SJCRH30 (cell line): ENCODE results near the gene KIF26B. TPM values are rescaled to one million over a fixed set of nuclear protein-coding genes. Genes with fewer than 3 reads are reported as not detected.

Experiments used
- DNase-seq, 2 experiments: peaks; one replicate each; pipeline ENCODE4 v3.0.0-alpha.2; 2015 to 2020
- H3K27ac ChIP-seq: fragments of 250-450 bp; sonication (Bioruptor Pico); 2 replicates; pipeline ENCODE4 v1.5.1; 2020; ENCODE audit warnings: mild to moderate bottlenecking, moderate library complexity
- H3K27me3 ChIP-seq: fragments of 250-450 bp; sonication (Bioruptor Pico); 2 replicates; pipeline ENCODE4 v1.5.1; 2020; ENCODE audit warnings: mild to moderate bottlenecking, moderate library complexity
- H3K36me3 ChIP-seq: fragments of 250-450 bp; sonication (Bioruptor Pico); 2 replicates; pipeline ENCODE4 v1.5.1; 2020; ENCODE audit warnings: mild to moderate bottlenecking, moderate library complexity
- H3K4me1 ChIP-seq: fragments of 250-450 bp; sonication (Bioruptor Pico); 2 replicates; pipeline ENCODE4 v1.5.1; 2020; ENCODE audit warnings: mild to moderate bottlenecking, moderate library complexity
- H3K4me3 ChIP-seq: fragments of 250-450 bp; sonication (Bioruptor Pico); 2 replicates; pipeline ENCODE4 v1.5.1; 2020; ENCODE audit warnings: mild to moderate bottlenecking, moderate library complexity
- H3K9me3 ChIP-seq: fragments of 250-450 bp; sonication (Bioruptor Pico); replicated peaks from 2 replicates; pipeline ENCODE4 v1.5.1; 2020; ENCODE audit warnings: mild to moderate bottlenecking, moderate library complexity
- total RNA-seq: library from RNA; depleted of rRNA; stranded (reverse); fragments of >200 nt; shearing (Covaris generic); gene quantifications from 2 replicates; pipeline ENCODE4 v1.2.3, GENCODE V29; 2014

Gene KIF26B
- total RNA-seq, 1 experiment from 2014 or later = 14.4 TPM

DNA sequence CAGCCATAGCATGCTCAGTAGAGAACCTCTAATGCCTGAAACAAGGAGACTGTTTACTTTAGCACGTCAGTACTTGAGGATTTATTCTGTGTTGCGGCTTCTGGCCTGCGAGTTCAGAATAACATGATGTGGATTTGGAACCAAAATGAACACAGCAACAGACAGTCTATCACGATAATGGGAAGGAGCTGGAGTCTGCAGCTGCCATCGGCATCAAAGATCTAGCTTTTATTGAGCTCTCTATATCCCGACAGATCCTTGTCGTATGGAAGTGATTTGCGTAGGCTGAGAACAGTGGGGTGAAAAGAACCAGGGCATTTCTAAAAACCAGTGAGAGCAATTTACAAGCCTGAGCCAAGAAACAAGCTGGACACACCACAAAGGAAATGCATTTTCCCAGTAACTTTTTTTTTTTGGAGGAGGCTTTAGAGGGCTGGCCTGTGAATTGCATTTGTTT lies 294.2 kb downstream of the KIF26B start:
- Histone ChIP-seq H3K4me3 (no peak overlapping the region), H3K27me3 (no peaks in the 10 kb centered on the region), H3K4me1 (no peaks in the 10 kb centered on the region), H3K27ac (no peak overlapping the region), H3K9me3 (peaks cover 2% of the 10 kb centered on the region), H3K36me3 (no peaks in the 10 kb centered on the region)
- no peak for DNase-seq

DNA sequence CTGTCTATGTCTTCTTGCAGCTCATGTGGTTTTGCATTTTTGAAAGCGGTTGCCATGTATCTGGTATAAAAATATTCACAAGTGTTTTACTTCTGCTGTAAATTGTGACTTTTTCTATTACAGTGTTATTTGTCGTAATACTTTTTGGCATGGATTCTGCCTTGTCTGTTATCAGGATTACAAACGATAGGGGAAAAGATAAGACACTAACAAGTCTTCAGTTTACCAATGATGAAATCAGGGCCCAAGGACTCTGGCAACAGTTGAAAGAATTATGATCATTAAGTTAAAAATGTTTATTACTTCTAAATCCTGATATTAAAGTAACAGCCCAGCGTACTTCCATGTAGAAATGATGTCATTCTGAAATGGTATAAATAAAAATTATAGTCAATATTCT lies 298.8 kb downstream of the KIF26B start:
- H3K4me3 ChIP-seq = no peak overlapping the region
- H3K27me3 ChIP-seq = no peaks in the 10 kb centered on the region
- no peaks in the 10 kb centered on the region for H3K36me3 ChIP-seq
- no peaks in the 10 kb centered on the region for H3K4me1 ChIP-seq
- DNase-seq = no peak
- H3K9me3 ChIP-seq = no peaks in the 10 kb centered on the region
- H3K27ac ChIP-seq = no peak overlapping the region

DNA sequence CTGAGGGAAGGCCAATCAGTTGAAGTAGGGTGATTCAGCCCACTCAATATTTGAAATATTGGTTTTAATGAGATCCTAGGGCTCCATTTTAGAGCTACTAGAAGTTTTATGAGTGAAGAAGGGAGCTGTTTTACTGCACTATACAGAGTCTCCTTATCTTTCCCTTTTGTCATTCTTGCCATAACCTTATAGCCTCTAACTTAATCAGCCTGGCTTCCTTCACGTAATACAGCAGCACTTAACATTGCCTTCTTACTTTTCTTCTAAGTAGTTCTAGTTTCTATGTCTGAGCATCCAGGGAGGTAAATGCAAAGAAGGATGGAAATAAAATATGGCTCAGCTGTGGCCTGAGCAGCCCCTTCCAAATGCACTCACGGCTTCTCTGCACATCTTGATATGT lies 299.3 kb downstream of the KIF26B start:
- no peak overlapping the region for H3K4me3 ChIP-seq
- no peak overlapping the region for H3K27ac ChIP-seq
- no peaks in the 10 kb centered on the region for H3K36me3 ChIP-seq
- no peaks in the 10 kb centered on the region for H3K27me3 ChIP-seq
- no peaks in the 10 kb centered on the region for H3K4me1 ChIP-seq
- H3K9me3 ChIP-seq = no peaks in the 10 kb centered on the region
- DNase-seq = no peak

DNA sequence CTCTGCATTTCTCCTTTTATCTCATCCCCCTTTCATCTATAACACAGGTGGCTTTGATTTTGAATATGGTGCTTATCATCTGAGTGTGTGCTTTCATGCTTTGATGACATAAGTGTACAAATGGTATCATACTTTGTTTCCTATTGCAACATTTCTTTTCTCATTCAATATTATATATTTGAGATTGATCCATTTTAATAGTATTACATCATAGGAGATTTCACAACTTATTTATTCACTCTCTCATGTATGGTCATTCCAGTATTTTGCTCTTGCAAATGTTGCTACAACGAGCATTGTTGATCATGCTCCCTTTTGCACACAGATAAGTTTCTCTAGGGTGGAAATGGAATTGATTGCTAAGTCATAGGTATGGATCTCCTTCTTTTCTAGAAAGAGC lies 302.8 kb downstream of the KIF26B start:
- H3K9me3 ChIP-seq = no peaks in the 10 kb centered on the region
- H3K27ac ChIP-seq = no peak overlapping the region
- H3K4me3 ChIP-seq = no peak overlapping the region
- H3K27me3 ChIP-seq = no peaks in the 10 kb centered on the region
- DNase-seq = no peak
- H3K4me1 ChIP-seq = no peaks in the 10 kb centered on the region
- H3K36me3 ChIP-seq = no peaks in the 10 kb centered on the region

DNA sequence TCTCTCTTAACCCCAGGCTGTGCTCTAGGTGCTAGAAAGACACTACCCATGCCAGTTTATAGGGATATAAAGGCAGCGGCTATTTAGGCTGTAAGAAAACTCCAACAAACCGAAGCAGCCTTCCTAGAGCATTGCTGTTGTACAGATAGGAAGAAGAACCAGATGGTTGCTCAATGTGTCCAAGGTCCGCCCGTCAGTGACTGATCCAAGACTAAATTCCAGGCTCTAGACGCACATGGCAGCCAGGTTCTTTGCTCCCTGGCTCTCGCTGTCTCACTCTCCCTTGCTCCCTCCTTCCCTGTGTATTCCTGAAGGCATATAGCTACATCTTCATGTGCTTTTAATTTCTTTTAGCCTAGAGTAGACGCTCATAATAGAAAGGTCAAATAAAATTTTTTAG lies 303.4 kb downstream of the KIF26B start:
- no peak overlapping the region for H3K27ac ChIP-seq
- no peaks in the 10 kb centered on the region for H3K27me3 ChIP-seq

DNA sequence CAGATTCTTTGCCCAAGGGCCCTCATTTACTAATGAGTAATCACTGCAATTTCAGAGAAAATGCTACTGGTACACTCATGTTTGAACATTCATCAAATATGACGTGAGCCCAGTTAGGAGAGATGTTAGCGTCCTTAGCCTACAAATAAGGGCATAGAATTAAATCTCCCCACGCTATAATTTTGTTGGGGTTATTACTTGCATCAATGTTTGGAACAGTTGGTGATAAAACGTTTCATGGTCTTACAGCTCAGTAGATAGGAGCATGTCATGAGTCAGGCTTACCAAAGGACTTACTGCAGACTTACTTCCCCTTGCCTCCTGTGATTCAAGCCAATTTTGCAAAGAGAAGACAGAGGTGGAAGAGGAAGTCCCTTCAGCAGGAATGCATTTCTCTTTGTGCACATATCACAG lies 304.0 kb downstream of the KIF26B start:
- no peaks in the 10 kb centered on the region for H3K9me3 ChIP-seq
- H3K27ac ChIP-seq = no peak overlapping the region
- H3K4me3 ChIP-seq = no peak overlapping the region
- peaks cover 9% of the 10 kb centered on the region for H3K4me1 ChIP-seq
- DNase-seq = no peak
- H3K27me3 ChIP-seq = no peaks in the 10 kb centered on the region
- no peaks in the 10 kb centered on the region for H3K36me3 ChIP-seq

More for the DNA sequence above, 303.4 kb downstream of the KIF26B start:
- Histone ChIP-seq H3K36me3 (no peaks in the 10 kb centered on the region), H3K4me1 (peaks cover 4% of the 10 kb centered on the region), H3K4me3 (no peak overlapping the region), H3K9me3 (no peaks in the 10 kb centered on the region)
- DNase-seq = no peak

DNA sequence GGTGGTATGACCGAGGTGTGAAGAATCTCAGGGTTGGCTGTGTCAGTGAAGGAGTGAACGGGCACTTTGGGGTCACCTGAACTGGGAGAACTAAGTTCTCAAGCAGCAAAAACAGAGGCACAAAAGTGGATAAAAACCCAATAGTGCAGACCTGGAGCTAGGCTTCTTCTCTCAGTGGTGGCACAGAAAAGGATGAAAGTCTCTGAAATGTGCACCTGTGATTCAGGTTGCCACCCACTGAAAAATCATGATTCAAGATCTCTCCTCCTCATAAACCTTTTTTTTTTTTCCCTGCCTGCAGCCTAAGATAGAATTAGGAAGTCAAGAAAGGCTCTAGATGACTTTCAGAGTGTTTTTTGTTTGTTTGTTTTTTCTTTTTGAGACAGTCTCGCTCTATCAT lies 304.8 kb downstream of the KIF26B start:
- Histone ChIP-seq H3K36me3 (no peaks in the 10 kb centered on the region), H3K27ac (no peak overlapping the region), H3K4me1 (peaks cover 14% of the 10 kb centered on the region), H3K9me3 (no peaks in the 10 kb centered on the region), H3K4me3 (no peak overlapping the region), H3K27me3 (no peaks in the 10 kb centered on the region)
- no peak for DNase-seq

DNA sequence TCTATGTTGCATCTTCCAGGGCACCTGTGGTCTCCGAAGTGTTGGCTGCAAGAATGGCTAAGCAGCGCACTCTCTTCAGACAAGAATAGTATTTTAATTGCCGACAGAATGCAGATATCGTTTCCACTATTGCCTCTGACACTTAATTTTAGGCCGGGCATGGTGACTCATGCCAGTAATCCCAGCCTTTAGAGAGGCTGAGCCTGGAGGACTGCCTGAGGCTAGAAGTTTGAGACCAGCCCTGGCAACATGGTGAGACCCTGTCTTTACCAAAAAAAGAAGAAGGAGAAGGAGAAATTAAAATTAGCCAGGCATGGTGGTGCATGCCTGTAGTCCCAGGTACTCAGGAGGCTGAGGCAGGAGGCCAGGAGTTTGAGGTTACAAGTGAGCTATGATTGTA lies 306.9 kb downstream of the KIF26B start:
- no peak overlapping the region for H3K27ac ChIP-seq
- no peak overlapping the region for H3K4me3 ChIP-seq
- no peak for DNase-seq
- no peaks in the 10 kb centered on the region for H3K9me3 ChIP-seq
- H3K4me1 ChIP-seq = peaks cover 14% of the 10 kb centered on the region
- no peaks in the 10 kb centered on the region for H3K27me3 ChIP-seq
- H3K36me3 ChIP-seq = no peaks in the 10 kb centered on the region

DNA sequence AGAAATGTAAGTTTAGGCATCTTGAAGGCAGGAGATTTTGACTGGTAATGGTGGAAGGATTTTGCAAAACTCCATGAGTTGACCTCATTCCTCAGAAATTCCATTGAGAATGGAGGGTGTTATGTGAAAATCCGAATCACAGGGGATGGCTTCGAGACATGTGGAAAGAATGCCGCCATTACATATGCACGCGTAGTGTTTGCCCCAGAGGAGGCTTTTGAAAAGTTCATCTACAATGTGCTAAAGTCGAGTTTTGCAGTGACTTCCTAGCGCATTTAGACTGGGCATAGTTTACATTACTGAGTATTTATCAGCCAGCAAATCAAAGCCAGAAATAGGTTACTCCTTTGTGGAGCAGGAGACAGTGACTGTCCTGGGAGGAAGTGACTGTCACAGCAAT lies 307.4 kb downstream of the KIF26B start:
- H3K9me3 ChIP-seq = no peaks in the 10 kb centered on the region
- no peak overlapping the region for H3K4me3 ChIP-seq
- peaks cover 14% of the 10 kb centered on the region for H3K4me1 ChIP-seq
- no peaks in the 10 kb centered on the region for H3K36me3 ChIP-seq
- DNase-seq = no peak
- no peak overlapping the region for H3K27ac ChIP-seq
- no peaks in the 10 kb centered on the region for H3K27me3 ChIP-seq

DNA sequence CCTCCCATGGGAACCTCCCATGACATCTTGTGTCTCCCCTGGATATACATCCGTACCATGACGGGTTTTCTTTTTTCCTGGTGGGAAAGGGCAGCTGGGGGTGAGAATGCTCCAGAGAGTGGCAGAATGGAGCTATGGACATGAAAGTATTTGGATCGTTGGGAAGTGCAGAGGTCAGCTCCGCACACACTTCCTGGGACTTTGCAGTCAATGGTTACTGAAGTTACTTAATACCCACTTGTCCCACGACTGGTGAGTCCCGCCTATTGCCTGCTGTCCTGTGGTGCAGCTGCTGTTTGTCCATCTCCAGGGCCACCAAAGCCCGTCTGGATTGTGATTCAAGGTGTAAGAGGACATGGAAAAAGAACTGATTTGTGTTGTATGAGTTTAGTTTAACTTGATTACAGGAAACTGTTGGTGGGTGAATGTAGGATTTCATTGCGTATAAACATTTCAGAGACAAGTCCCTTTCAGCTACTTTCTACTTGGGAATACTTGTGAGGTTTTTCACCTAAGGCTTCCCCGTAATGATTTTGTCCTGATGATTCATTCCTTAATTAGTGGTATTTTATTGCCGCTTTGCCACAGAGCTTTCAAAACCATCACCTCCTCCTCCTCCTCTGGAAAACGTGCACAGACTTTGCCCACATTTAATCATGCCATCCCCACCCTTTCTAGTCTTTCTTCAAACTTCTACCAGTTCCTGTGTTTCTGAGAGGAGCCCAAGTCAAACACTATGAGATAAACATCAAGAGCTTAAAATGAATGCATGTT lies 308.8 kb downstream of the KIF26B start:
- Histone ChIP-seq H3K36me3 (no peaks in the 10 kb centered on the region), H3K27me3 (no peaks in the 10 kb centered on the region), H3K4me3 (no peak overlapping the region), H3K4me1 (peaks cover 14% of the 10 kb centered on the region), H3K9me3 (no peaks in the 10 kb centered on the region), H3K27ac (peak overlapping the region; percentile 27)
- DNase-seq = peak; percentile 66 to 80

DNA sequence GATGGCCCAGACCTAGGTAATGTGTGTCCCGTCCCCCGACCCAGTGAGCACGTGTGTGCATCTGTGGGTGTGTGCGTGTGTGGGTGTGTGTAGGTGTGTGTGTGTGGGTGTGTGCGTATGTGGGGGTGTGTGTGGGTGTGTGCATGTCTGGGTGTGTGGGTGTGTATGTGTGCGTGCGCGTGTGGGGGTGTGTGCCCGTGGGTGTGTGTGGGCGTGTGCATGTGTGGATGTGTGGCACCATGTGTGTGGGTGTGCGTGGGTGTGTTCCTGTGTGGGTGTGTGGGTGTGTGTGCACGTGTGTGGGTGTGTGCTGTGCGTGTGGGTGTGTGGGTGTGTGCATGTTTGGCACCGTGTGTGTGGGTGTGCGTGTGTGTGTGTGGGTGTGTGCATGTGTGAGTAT lies 309.5 kb downstream of the KIF26B start:
- DNase-seq = no peak
- H3K4me3 ChIP-seq = no peak overlapping the region
- no peaks in the 10 kb centered on the region for H3K36me3 ChIP-seq
- H3K27ac ChIP-seq = no peak overlapping the region
- peaks cover 16% of the 10 kb centered on the region for H3K4me1 ChIP-seq
- H3K9me3 ChIP-seq = no peaks in the 10 kb centered on the region
- no peaks in the 10 kb centered on the region for H3K27me3 ChIP-seq

DNA sequence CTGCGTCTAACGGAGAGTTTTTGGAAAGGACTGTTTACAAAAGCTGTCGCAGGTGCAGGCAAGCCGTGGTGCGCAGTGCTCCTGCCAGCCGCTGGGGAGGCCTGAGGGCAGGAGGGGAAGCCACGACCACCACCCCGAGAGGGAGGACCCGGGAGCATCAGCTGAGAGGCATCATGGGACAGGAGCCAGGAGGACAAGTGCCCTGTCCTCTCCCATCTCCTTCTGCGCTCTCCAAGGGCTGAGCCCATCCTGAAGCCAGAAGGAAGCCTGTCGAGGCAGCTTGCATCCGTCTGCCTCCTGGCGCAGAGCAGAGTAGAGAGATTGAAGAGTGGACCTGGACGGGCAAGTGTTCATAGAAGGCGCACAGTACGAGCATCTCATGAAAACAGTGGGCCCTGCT lies 310.9 kb downstream of the KIF26B start:
- DNase-seq = no peak
- no peak overlapping the region for H3K4me3 ChIP-seq
- no peak overlapping the region for H3K27ac ChIP-seq
- no peaks in the 10 kb centered on the region for H3K36me3 ChIP-seq
- no peaks in the 10 kb centered on the region for H3K27me3 ChIP-seq
- H3K9me3 ChIP-seq = no peaks in the 10 kb centered on the region
- H3K4me1 ChIP-seq = peaks cover 19% of the 10 kb centered on the region

DNA sequence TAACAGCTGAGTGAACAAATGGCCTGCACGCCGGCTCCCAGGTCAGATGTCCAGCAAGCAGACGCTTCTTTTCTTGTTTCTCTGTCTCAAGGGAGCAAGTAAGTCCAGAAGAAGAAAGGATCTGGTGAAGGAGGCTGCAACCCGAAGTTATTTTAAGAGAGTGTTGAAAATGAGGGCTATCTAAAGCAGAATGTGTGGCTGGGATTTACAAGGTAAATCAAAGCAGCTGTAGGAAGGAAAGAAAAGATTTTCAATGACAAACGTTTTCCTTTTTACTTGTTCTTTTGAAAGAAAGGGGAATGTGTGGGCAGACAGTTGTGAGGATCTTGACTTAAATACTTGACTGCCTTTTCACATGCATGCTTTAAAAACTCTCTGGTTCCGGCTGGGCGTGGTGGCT lies 311.5 kb downstream of the KIF26B start:
- Histone ChIP-seq H3K36me3 (no peaks in the 10 kb centered on the region), H3K27ac (no peak overlapping the region), H3K4me3 (no peak overlapping the region), H3K9me3 (no peaks in the 10 kb centered on the region), H3K27me3 (no peaks in the 10 kb centered on the region), H3K4me1 (peaks cover 19% of the 10 kb centered on the region)
- no peak for DNase-seq

DNA sequence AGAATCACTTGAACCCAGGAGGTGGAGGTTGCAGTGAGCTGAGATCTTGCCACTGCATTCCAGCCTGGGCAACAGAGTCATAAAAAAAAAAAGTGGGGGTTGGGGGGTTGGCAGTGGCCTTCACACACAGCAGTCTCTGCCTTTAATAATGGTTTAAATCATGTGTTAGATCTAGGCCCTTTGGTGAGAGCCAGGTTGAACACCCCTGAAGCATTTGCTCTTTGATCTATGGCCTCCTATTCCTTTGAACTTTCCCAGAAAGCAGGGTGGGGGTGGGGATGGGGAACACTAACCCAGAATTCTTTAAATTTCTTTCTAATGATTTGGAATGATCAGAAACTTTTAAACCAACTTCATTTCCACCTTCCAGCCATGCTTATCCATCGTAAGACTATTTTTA lies 313.0 kb downstream of the KIF26B start:
- no peaks in the 10 kb centered on the region for H3K9me3 ChIP-seq
- DNase-seq = no peak
- H3K27ac ChIP-seq = no peak overlapping the region
- H3K4me1 ChIP-seq = peaks cover 19% of the 10 kb centered on the region
- H3K27me3 ChIP-seq = no peaks in the 10 kb centered on the region
- H3K36me3 ChIP-seq = no peaks in the 10 kb centered on the region
- H3K4me3 ChIP-seq = no peak overlapping the region

DNA sequence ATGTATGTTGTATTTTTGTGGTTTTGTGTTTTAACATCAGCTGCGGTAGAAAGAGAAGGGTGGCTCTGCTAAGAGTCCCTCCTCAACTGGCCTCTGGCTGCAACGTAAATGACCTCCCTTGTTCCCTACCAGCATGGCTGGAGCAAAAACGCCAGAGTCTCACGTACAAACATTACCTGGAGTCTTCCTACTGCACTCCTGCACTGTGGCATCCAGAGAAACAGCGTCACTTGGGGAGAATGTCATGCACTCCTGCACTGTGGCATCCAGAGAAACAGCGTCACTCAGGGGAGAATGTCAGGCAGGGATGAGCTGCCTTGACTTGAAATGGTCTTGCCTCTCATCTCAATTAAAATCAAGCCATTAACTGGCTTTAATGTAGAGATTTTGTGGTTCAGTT lies 314.2 kb downstream of the KIF26B start:
- no peaks in the 10 kb centered on the region for H3K9me3 ChIP-seq

DNA sequence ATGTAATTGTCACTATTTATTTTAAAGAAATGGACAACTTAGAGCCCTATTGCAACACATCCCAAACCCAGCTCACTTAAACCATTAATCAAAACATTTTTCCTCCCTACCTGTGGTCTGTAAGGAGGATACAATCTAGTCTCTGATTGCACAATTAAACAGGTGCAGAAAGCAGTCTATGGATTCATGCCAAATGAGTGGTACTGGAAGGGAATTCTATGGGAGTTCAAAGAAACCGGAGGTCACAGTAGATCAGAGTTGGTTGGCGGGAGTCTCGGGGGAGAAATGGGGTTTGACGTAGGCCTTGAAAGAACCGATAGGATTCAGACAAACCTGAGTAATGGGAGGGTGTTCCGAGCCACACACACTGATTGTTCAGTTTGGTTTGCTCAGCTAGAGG lies 314.9 kb downstream of the KIF26B start:
- H3K4me1 ChIP-seq = peaks cover 6% of the 10 kb centered on the region; the same call in 1 of the 2 replicates
- peak; percentile 21 to 58 for DNase-seq
- no peaks in the 10 kb centered on the region for H3K9me3 ChIP-seq
- no peak overlapping the region for H3K4me3 ChIP-seq
- no peak overlapping the region for H3K27ac ChIP-seq
- H3K27me3 ChIP-seq = no peaks in the 10 kb centered on the region
- H3K36me3 ChIP-seq = no peaks in the 10 kb centered on the region

More for the DNA sequence above, 314.2 kb downstream of the KIF26B start:
- H3K36me3 ChIP-seq = no peaks in the 10 kb centered on the region
- H3K27ac ChIP-seq = no peak overlapping the region
- no peak overlapping the region for H3K4me3 ChIP-seq
- H3K4me1 ChIP-seq = peaks cover 8% of the 10 kb centered on the region
- H3K27me3 ChIP-seq = no peaks in the 10 kb centered on the region
- no peak for DNase-seq
